WERI-Rb-1 (cell line): Measurements from ENCODE around the gene ARID1B.

ENCODE experiments used
- DNase-seq: peaks from one replicate; pipeline ENCODE4 v3.0.0-alpha.2; 2020
- H3K27ac ChIP-seq: fragments of 250-450 bp; sonication (Bioruptor Pico); 2 replicates; pipeline ENCODE4 v1.5.1; 2020; ENCODE audit warnings: mild to moderate bottlenecking, moderate library complexity
- H3K27me3 ChIP-seq: fragments of 250-450 bp; sonication (Bioruptor Pico); 2 replicates; pipeline ENCODE4 v1.5.1; 2021; ENCODE audit warnings: mild to moderate bottlenecking, low read depth, moderate library complexity; ENCODE audit not compliant: insufficient read depth, severe bottlenecking
- H3K36me3 ChIP-seq: fragments of 250-450 bp; sonication (Bioruptor Pico); 2 replicates; pipeline ENCODE4 v1.5.1; 2020; ENCODE audit warnings: mild to moderate bottlenecking, moderate library complexity
- H3K4me3 ChIP-seq: 2 replicates; pipeline ENCODE4 v1.5.1; 2011; ENCODE audit warnings: low read depth, mild to moderate bottlenecking, control low read depth, low read length
- H3K9me3 ChIP-seq: fragments of 250-450 bp; sonication (Bioruptor Pico); 2 replicates; pipeline ENCODE4 v1.5.1; 2021; ENCODE audit warnings: mild to moderate bottlenecking, moderate library complexity; ENCODE audit not compliant: severe bottlenecking
- TF ChIP-seq, protein P1 (sequence below): IDR thresholded peaks from 2 replicates; pipeline ENCODE4 v1.5.1; 2011; ENCODE audit warnings: low read depth, mild to moderate bottlenecking, control low read depth, inconsistent platforms, low read length

The ARID1B gene

DNA sequence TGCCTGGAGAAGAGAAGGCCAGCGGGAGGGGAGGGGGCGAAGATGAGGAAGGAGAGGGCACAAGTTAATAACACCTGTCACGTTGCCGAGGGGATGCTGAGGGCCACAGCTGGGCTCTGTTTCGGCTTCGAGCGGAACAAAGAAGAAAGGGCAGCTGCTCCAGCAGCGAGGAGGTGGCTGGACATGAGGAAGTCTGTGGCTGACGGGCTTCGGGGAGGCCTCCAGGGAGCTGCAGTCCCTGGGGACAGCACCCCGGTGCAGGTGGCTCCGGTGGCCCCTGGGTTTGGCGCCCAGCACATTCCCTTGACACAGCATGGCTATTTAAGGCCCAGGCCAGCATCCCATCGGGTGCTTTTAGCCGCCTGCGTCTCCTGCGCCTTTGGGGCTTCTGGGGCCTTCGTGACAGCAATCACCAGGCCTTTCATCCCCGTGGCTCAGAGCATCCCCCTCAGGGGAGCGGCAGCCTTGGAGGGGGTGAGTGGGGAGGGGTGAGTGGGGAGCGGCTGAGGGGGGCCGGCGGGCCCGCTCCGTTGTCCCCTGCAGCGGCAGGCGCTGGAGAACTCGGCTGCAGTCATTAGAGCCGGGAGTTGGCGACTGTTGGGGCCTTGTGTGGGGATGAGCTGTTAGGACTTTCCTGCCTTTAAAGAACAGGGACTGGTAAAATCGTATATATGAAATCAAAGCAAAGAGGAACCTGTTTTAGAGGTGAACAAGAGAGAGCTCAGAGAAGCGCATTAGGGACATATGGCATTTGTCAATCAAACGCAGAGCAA lies 447.2 kb downstream of the ARID1B start:
- TF ChIP-seq, protein P1, sequence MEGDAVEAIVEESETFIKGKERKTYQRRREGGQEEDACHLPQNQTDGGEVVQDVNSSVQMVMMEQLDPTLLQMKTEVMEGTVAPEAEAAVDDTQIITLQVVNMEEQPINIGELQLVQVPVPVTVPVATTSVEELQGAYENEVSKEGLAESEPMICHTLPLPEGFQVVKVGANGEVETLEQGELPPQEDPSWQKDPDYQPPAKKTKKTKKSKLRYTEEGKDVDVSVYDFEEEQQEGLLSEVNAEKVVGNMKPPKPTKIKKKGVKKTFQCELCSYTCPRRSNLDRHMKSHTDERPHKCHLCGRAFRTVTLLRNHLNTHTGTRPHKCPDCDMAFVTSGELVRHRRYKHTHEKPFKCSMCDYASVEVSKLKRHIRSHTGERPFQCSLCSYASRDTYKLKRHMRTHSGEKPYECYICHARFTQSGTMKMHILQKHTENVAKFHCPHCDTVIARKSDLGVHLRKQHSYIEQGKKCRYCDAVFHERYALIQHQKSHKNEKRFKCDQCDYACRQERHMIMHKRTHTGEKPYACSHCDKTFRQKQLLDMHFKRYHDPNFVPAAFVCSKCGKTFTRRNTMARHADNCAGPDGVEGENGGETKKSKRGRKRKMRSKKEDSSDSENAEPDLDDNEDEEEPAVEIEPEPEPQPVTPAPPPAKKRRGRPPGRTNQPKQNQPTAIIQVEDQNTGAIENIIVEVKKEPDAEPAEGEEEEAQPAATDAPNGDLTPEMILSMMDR: no peak
- Histone ChIP-seq H3K27ac (no peak overlapping the region), H3K4me3 (no peak overlapping the region), H3K36me3 (no peaks in the 10 kb centered on the region), H3K27me3 (no peaks in the 10 kb centered on the region), H3K9me3 (no peaks in the 10 kb centered on the region)
- DNase-seq: no peak

DNA sequence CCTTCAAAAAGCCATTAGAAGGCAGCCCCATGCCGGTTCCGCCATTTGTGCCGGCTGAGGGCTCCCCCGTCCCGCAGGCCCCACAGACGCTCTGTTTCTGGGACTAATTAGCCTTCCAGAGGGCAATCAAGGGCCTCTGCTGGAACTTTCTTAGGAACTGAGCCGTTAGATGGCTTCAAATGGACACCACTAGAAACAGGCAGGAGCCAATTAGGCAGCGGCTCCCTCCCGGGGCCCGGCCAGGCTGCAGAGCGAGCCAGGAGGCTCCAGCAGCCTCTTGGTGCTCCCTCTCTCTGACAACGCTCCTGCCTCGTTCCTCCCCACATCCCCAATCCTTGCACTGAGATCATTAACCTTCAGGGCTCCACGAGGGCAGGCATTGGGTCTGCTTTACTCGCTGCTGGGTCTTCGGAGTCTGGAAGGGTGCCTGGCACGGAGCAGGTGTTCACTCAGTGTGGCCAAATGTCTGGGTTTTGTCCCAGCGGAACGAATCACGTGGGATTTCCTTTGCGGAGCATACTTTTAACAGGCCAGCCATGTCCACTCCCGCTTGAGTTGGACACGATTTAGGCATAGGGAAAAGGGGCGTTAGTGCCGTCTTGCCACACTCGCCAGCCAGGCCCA lies 447.9 kb downstream of the ARID1B start:
- Histone ChIP-seq H3K36me3 (no peaks in the 10 kb centered on the region), H3K27ac (no peak overlapping the region), H3K9me3 (no peaks in the 10 kb centered on the region), H3K27me3 (no peaks in the 10 kb centered on the region), H3K4me3 (no peak overlapping the region)
- TF ChIP-seq, protein P1: no peak
- no peak for DNase-seq

DNA sequence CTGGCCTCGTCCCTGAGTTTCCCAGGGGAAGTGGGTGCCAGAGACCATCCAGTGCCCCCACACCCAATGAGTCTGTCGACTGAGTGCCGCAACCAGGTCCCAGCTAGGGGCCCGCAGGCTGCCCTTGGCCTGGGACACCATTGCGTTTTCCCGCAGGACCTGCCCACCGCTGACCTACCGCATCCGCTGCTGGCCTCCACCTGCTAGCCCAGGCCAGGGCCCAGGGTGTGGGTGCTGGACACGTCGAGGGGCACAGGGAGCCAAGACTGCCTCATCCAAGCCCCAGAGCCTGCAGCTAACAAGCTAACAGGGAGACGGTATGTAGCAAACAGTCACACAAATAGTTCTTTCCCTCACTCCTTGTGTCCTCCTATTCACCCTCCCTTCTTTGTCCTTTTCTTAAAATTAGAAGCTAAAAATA lies 448.4 kb downstream of the ARID1B start:
- Histone ChIP-seq H3K27me3 (no peaks in the 10 kb centered on the region), H3K4me3 (no peak overlapping the region), H3K27ac (no peak overlapping the region), H3K9me3 (no peaks in the 10 kb centered on the region), H3K36me3 (no peaks in the 10 kb centered on the region)
- TF ChIP-seq, protein P1: no peak
- no peak for DNase-seq

DNA sequence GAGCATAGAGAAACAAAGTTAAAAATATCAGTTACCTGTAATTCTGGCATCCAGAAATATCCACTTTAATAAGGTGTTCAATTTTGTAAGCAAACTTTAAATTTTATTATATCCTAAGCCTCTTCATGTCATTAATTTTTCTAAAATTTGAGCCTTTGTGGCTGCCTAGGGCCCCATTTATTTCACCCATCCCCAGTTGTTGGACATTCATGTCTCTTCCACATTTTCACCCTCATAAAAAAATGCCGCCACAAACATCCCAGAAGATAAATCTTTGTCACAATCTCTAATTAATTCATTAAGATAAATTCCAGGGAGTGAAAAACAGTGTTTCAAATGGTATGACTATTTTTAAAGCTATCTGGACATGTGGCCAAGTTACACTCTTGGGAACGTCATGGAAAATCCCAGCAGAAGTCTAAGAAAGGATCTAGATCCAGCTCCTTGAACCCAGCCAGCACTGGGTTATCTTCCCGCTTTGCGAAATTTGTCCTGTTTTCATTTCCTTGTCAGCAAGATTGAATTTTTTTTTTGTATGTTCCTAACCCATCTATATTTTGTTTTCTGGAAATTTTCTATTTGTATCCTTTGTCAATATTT lies 448.9 kb downstream of the ARID1B start:
- Histone ChIP-seq H3K9me3 (no peaks in the 10 kb centered on the region), H3K36me3 (no peaks in the 10 kb centered on the region), H3K27ac (no peak overlapping the region), H3K4me3 (no peak overlapping the region), H3K27me3 (no peaks in the 10 kb centered on the region)
- TF ChIP-seq, protein P1: no peak
- no peak for DNase-seq

DNA sequence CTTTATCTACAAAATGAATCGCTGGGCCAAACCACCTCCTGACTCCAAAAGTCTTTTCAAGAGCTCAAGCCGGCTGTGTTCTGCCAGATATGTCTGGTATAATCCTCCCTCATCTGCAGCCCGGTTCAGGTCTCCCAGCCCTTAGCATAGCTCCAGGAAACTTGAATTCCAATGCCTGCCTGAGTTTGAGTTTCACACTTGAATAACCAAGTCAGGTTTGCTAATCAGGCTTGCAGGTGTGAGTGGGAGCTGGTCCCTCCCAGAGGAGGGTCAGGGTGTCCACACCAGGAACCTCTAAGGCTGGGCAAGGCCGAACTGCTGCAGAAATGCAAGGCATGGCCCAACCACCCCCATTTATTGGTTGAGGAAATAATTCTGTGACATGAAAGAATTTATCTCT lies 449.6 kb downstream of the ARID1B start:
- H3K27me3 ChIP-seq: no peaks in the 10 kb centered on the region
- H3K4me3 ChIP-seq: no peak overlapping the region
- H3K27ac ChIP-seq: no peak overlapping the region
- H3K9me3 ChIP-seq: no peaks in the 10 kb centered on the region
- no peaks in the 10 kb centered on the region for H3K36me3 ChIP-seq
- DNase-seq: no peak
- TF ChIP-seq, protein P1: no peak
